SK-N-SH treated with all-trans-retinoic acid at 6 μM for 48 hours (cell line): ENCODE measurements around the gene SLC6A5.
A peak's percentile ranks its signal among the peaks of the same experiment; 100 is the strongest.

Experiments
- ATAC-seq: fragments of 200-7000 bp; cut with Tn5 transposase; 3 replicates; pipeline ENCODE4 v1.9.1; 2020; ENCODE audit warnings: mild to moderate bottlenecking, moderate library complexity
- ARNTL ChIP-seq: fragments of 450-650 bp; formaldehyde crosslinking; IDR thresholded peaks from 2 replicates; pipeline ENCODE4 v1.5.0; 2020; ENCODE audit warnings: low read depth, mild to moderate bottlenecking, moderate library complexity, borderline replicate concordance
- BACH2 ChIP-seq: fragments of 250-450 bp; sonication (Bioruptor Pico); IDR thresholded peaks from 2 replicates; pipeline ENCODE4 v1.9.0; 2021; ENCODE audit warnings: mild to moderate bottlenecking, borderline replicate concordance
- CSDC2 ChIP-seq: fragments of 250-450 bp; sonication (Bioruptor Pico); IDR thresholded peaks from 2 replicates; pipeline ENCODE4 v1.5.0; 2020; ENCODE audit warnings: mild to moderate bottlenecking, moderate library complexity
- OSR1 ChIP-seq: fragments of 250-450 bp; sonication (Bioruptor Pico); IDR thresholded peaks from 2 replicates; pipeline ENCODE4 v1.8.0; 2022; ENCODE audit warnings: moderate library complexity, mild to moderate bottlenecking, inconsistent platforms
- PPARA ChIP-seq: fragments of 250-450 bp; sonication (Bioruptor Pico); IDR thresholded peaks from 2 replicates; pipeline ENCODE4 v1.5.0; 2020; ENCODE audit warnings: mild to moderate bottlenecking, borderline replicate concordance
- RARB ChIP-seq: fragments of 250-450 bp; sonication (Bioruptor Pico); IDR thresholded peaks from 2 replicates; pipeline ENCODE4 v1.8.0; 2021; ENCODE audit warnings: mild to moderate bottlenecking, moderate library complexity
- SNAI2 ChIP-seq: fragments of 250-450 bp; sonication (Bioruptor Pico); IDR thresholded peaks from 2 replicates; pipeline ENCODE4 v1.5.0; 2020; ENCODE audit warnings: mild to moderate bottlenecking, moderate library complexity
- TCF4 ChIP-seq: fragments of 250-450 bp; sonication (Bioruptor Pico); IDR thresholded peaks from 2 replicates; pipeline ENCODE4 v1.8.0; 2021; ENCODE audit warnings: mild to moderate bottlenecking, moderate library complexity, borderline replicate concordance
- TOX ChIP-seq: fragments of 250-450 bp; sonication (Bioruptor Pico); IDR thresholded peaks from 2 replicates; pipeline ENCODE4 v1.8.0; 2021; ENCODE audit warnings: mild to moderate bottlenecking, moderate library complexity, borderline replicate concordance
- ZC3H10 ChIP-seq: fragments of 250-450 bp; sonication (Bioruptor Pico); IDR thresholded peaks from 2 replicates; pipeline ENCODE4 v1.5.1; 2021; ENCODE audit warnings: mild to moderate bottlenecking, moderate library complexity
- ZFP30 ChIP-seq: fragments of 450-650 bp; formaldehyde crosslinking; IDR thresholded peaks from 2 replicates; pipeline ENCODE4 v1.5.0; 2022; ENCODE audit warnings: mild to moderate bottlenecking, moderate library complexity
- ZNF70 ChIP-seq: fragments of 450-650 bp; formaldehyde crosslinking; IDR thresholded peaks from 2 replicates; pipeline ENCODE4 v1.5.0; 2020; ENCODE audit warnings: mild to moderate bottlenecking, moderate library complexity
- ZNF8 ChIP-seq: fragments of 450-650 bp; formaldehyde crosslinking; IDR thresholded peaks from 2 replicates; pipeline ENCODE4 v1.5.0; 2020; ENCODE audit warnings: mild to moderate bottlenecking, moderate library complexity
- TF ChIP-seq, protein P1 (sequence below): fragments of 250-450 bp; sonication (Bioruptor Pico); IDR thresholded peaks from 2 replicates; pipeline ENCODE4 v1.8.0; 2021; ENCODE audit warnings: low read depth, mild to moderate bottlenecking, moderate library complexity, borderline replicate concordance
- TF ChIP-seq, protein P2 (sequence below): fragments of 250-450 bp; sonication (Bioruptor Pico); IDR thresholded peaks from 2 replicates; pipeline ENCODE4 v1.5.0; 2020; ENCODE audit warnings: mild to moderate bottlenecking, moderate library complexity
- TF ChIP-seq, protein P3 (sequence below): fragments of 250-450 bp; sonication (Bioruptor Pico); IDR thresholded peaks from 2 replicates; pipeline ENCODE4 v1.5.1; 2021; ENCODE audit warnings: mild to moderate bottlenecking, moderate library complexity
- TF ChIP-seq, protein P4 (sequence below): fragments of 250-450 bp; sonication (Bioruptor Pico); IDR thresholded peaks from 2 replicates; pipeline ENCODE4 v1.8.0; 2020; ENCODE audit warnings: mild to moderate bottlenecking, moderate library complexity, borderline replicate concordance

The SLC6A5 gene

DNA sequence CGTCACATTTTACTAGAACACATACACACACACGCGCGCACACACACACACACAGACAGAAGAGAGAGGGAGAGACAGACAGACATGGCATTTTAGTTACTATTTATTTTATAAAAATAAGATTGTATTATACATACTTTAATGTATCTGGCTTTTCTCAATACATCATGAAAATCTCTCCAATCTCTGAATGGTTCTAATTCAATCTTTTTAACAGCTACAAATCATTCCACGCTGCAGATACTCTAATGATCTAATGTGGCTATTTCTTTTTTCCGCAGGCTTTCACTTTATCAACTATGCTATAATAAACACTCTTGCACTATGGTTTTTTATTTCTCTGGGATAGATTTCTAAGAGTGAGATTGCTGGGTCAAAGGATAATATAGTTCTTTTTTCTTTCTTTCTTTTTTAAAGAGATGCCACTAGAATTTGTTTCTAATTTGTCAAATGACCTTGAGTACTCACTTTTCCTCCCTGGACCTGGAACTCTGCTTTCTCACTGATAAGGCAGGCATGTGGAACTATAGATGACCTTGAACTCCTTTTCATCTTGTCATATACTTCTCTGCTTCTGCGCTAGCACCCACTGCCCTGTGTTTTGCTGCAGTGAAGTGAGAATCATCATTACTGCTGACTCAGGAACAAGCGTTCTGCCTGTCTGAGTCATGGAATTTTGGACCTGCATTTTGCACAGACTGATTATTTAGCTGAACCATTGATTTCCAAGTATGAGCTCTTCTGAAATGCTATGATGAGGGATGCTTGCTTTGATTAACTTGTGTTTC, 4.9 kb upstream of the SLC6A5 start (continued):
- no peak for TF ChIP-seq TOX
- TF ChIP-seq ZNF70: no peak
- TF ChIP-seq, protein P1, sequence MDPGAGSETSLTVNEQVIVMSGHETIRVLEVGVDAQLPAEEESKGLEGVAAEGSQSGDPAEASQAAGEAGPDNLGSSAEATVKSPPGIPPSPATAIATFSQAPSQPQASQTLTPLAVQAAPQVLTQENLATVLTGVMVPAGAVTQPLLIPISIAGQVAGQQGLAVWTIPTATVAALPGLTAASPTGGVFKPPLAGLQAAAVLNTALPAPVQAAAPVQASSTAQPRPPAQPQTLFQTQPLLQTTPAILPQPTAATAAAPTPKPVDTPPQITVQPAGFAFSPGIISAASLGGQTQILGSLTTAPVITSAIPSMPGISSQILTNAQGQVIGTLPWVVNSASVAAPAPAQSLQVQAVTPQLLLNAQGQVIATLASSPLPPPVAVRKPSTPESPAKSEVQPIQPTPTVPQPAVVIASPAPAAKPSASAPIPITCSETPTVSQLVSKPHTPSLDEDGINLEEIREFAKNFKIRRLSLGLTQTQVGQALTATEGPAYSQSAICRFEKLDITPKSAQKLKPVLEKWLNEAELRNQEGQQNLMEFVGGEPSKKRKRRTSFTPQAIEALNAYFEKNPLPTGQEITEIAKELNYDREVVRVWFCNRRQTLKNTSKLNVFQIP (CRISPR knock-in tag): no peak; the same call in 1 of the 2 replicates
- no peak for TF ChIP-seq RARB (CRISPR knock-in tag)
- peak; percentile 30; the same call in 1 of the 2 replicates for TF ChIP-seq ZFP30 (CRISPR knock-in tag)
- TF ChIP-seq SNAI2 (CRISPR knock-in tag): no peak

DNA sequence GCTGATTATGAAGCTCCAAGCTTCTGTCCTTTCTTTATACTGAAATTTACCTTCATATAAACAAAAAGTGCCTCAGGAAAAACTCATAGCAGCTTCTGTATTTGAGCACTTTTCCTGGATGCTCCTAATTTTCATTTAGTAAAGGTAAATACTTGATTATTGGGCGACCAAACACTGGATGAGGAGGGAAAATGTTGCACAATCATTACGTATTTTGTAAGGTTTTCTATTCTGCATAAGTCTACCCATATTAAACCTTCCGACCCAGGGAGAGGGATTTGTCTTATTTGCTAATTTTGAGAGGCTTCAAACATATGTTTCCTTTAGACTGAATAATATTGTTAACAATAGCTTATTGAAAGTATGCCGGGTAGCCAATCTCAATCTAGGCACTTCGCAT, 4.3 kb upstream of the SLC6A5 start:
- TF ChIP-seq PPARA: no peak
- TF ChIP-seq OSR1 (CRISPR knock-in tag): no peak
- TF ChIP-seq ZC3H10 (CRISPR knock-in tag): no peak
- ATAC-seq: no peak

DNA sequence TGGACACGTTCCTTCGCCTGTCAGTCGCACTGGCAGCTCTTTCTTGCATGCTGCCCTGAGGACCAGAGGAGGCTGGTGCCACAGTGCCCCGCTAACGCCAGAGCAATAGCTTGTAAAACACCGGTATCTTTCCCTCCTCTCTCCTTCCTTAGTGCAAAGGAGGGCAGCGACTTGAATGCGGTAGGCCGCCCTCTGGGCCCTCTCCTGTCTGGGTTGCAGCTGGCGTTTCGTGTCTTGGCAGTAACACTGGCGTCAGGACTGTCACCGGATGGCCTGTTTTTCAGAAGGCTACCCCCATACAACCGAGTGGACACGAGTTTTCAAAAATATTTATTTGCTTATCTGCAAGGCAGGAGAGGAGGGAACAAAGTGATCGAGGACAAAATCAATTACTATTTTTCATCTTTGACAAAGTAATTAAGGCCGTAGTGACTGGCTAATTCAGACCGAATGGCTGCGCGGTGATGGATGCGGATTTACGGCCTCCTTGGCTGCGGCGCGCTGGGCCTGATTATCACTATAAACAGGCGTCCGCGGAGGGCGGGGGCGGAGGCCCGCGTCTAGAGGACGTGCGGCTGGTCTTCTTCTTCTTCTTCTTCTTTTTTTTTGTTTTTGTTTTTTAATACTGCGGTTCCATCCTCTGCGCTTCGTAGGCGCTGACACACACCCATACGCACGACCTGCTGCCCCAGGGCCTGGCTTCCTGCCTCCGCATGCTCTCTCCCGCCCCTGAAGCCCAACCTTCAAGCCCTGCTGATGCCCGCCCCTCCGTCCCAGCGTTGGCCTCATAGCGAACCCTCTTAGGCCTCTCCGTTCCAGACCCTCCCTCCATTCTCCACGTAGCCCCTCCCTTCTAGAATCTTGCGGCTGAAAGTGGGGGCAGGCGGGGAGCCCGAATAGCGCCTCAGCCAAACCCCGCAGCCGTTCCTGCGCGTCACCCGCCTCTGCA, 2.9 kb upstream of the SLC6A5 start:
- no peak for TF ChIP-seq CSDC2 (CRISPR knock-in tag)
- TF ChIP-seq ZNF8 (CRISPR knock-in tag): no peak
- no peak for TF ChIP-seq SNAI2 (CRISPR knock-in tag)
- TF ChIP-seq RARB (CRISPR knock-in tag): no peak
- no peak for TF ChIP-seq BACH2 (CRISPR knock-in tag)
- TF ChIP-seq, protein P1 (CRISPR knock-in tag): no peak
- no peak for TF ChIP-seq PPARA
- TF ChIP-seq, protein P2, sequence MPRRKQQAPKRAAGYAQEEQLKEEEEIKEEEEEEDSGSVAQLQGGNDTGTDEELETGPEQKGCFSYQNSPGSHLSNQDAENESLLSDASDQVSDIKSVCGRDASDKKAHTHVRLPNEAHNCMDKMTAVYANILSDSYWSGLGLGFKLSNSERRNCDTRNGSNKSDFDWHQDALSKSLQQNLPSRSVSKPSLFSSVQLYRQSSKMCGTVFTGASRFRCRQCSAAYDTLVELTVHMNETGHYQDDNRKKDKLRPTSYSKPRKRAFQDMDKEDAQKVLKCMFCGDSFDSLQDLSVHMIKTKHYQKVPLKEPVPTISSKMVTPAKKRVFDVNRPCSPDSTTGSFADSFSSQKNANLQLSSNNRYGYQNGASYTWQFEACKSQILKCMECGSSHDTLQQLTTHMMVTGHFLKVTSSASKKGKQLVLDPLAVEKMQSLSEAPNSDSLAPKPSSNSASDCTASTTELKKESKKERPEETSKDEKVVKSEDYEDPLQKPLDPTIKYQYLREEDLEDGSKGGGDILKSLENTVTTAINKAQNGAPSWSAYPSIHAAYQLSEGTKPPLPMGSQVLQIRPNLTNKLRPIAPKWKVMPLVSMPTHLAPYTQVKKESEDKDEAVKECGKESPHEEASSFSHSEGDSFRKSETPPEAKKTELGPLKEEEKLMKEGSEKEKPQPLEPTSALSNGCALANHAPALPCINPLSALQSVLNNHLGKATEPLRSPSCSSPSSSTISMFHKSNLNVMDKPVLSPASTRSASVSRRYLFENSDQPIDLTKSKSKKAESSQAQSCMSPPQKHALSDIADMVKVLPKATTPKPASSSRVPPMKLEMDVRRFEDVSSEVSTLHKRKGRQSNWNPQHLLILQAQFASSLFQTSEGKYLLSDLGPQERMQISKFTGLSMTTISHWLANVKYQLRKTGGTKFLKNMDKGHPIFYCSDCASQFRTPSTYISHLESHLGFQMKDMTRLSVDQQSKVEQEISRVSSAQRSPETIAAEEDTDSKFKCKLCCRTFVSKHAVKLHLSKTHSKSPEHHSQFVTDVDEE (CRISPR knock-in tag): no peak
- TF ChIP-seq, protein P3, sequence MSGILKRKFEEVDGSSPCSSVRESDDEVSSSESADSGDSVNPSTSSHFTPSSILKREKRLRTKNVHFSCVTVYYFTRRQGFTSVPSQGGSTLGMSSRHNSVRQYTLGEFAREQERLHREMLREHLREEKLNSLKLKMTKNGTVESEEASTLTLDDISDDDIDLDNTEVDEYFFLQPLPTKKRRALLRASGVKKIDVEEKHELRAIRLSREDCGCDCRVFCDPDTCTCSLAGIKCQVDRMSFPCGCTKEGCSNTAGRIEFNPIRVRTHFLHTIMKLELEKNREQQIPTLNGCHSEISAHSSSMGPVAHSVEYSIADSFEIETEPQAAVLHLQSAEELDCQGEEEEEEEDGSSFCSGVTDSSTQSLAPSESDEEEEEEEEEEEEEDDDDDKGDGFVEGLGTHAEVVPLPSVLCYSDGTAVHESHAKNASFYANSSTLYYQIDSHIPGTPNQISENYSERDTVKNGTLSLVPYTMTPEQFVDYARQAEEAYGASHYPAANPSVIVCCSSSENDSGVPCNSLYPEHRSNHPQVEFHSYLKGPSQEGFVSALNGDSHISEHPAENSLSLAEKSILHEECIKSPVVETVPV (CRISPR knock-in tag): no peak
- TF ChIP-seq ZC3H10 (CRISPR knock-in tag): no peak
- no peak for TF ChIP-seq ZNF70
- no peak for TF ChIP-seq ARNTL (CRISPR knock-in tag)
- no peak for TF ChIP-seq OSR1 (CRISPR knock-in tag)
- no peak for TF ChIP-seq TCF4 (CRISPR knock-in tag)
- ATAC-seq: no peak

DNA sequence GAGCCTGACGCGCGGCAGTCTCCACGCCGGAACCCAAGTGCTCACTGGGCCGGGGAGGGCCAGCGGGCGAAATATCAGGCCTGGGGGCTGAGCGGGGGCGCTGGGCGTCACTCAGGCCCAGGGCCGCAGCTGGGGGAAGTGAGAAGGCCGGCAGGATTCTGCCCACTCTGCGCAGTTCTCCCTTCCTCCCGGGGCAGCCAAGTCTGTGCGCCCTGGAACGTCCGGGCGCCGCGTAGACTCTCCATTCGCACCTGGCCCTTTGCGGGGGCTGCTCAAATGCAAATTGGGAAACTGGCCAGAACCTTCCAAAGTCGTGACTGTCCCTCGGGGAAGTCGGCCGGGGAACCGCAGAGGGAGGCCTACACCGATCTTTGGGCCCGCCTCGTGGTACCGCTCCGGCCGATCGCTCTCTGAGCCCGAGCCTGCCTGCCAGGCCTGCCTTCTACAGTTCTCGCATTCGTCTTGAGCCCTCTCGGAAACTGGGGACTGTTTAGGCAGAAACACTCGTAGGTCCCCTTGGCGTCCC, 2.2 kb upstream of the SLC6A5 start:
- ATAC-seq: no peak
- TF ChIP-seq ZC3H10 (CRISPR knock-in tag) (no peak), SNAI2 (CRISPR knock-in tag) (no peak), RARB (CRISPR knock-in tag) (no peak), CSDC2 (CRISPR knock-in tag) (no peak), ZNF70 (no peak)
- TF ChIP-seq, protein P4, sequence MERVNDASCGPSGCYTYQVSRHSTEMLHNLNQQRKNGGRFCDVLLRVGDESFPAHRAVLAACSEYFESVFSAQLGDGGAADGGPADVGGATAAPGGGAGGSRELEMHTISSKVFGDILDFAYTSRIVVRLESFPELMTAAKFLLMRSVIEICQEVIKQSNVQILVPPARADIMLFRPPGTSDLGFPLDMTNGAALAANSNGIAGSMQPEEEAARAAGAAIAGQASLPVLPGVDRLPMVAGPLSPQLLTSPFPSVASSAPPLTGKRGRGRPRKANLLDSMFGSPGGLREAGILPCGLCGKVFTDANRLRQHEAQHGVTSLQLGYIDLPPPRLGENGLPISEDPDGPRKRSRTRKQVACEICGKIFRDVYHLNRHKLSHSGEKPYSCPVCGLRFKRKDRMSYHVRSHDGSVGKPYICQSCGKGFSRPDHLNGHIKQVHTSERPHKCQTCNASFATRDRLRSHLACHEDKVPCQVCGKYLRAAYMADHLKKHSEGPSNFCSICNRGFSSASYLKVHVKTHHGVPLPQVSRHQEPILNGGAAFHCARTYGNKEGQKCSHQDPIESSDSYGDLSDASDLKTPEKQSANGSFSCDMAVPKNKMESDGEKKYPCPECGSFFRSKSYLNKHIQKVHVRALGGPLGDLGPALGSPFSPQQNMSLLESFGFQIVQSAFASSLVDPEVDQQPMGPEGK (CRISPR knock-in tag): no peak
- TF ChIP-seq, protein P2 (CRISPR knock-in tag): no peak
- TF ChIP-seq, protein P3 (CRISPR knock-in tag): no peak
